Osteoblast (primary cell): Measurements from ENCODE around the gene PAPSS1. TPM values are rescaled to one million over a fixed set of nuclear protein-coding genes. Genes with fewer than 3 reads are reported as not detected.
A peak's percentile ranks its signal among the peaks of the same experiment; 100 is the strongest.

ENCODE experiments used
- DNase-seq: peaks from one replicate; pipeline ENCODE4 v3.0.0; 2011; ENCODE audit warnings: low spot score, mixed read lengths; ENCODE audit not compliant: insufficient read length; ENCODE audit errors: missing footprints
- H2AFZ ChIP-seq: 2 replicates; pipeline ENCODE4 v1.6.0; 2011; ENCODE audit warnings: mild to moderate bottlenecking, low read length
- H3K27ac ChIP-seq: 2 replicates; pipeline ENCODE4 v1.5.1; 2011; ENCODE audit warnings: mild to moderate bottlenecking, low read depth, low read length, moderate library complexity
- H3K27me3 ChIP-seq: 2 replicates; pipeline ENCODE4 v1.6.0; 2012; ENCODE audit warnings: mild to moderate bottlenecking, control low read depth, inconsistent platforms, low read length, moderate library complexity; ENCODE audit not compliant: insufficient read depth
- H3K36me3 ChIP-seq: 2 replicates; pipeline ENCODE4 v1.5.1; 2011; ENCODE audit warnings: mild to moderate bottlenecking, low read length, control low read depth, moderate library complexity; ENCODE audit not compliant: insufficient read depth
- H3K4me1 ChIP-seq: 2 replicates; pipeline ENCODE4 v1.5.1; 2011; ENCODE audit warnings: mild to moderate bottlenecking, low read length, control low read depth, moderate library complexity; ENCODE audit not compliant: insufficient read depth
- H3K4me2 ChIP-seq: 2 replicates; pipeline ENCODE4 v1.6.0; 2011; ENCODE audit warnings: mild to moderate bottlenecking, low read length; ENCODE audit not compliant: insufficient read depth
- H3K4me3 ChIP-seq: fragments of 200-600 bp; sonication (generic); 3 replicates; pipeline ENCODE4 v1.5.1; 2012; ENCODE audit warnings: mild to moderate bottlenecking, low read length, inconsistent platforms; ENCODE audit not compliant: insufficient read depth
- H3K79me2 ChIP-seq: 2 replicates; pipeline ENCODE4 v1.6.0; 2012; ENCODE audit warnings: mild to moderate bottlenecking, low read length, control low read depth, inconsistent platforms; ENCODE audit not compliant: insufficient read depth
- H3K9me3 ChIP-seq: 2 replicates; pipeline ENCODE4 v1.5.1; 2011; ENCODE audit warnings: low read depth, low read length, control low read depth
- H4K20me1 ChIP-seq: 2 replicates; pipeline ENCODE4 v1.6.0; 2012; ENCODE audit warnings: mild to moderate bottlenecking, low read length, control low read depth; ENCODE audit not compliant: insufficient read depth
- CTCF ChIP-seq: IDR thresholded peaks from 2 replicates; pipeline ENCODE4 v1.5.1; 2011; ENCODE audit warnings: mild to moderate bottlenecking, low read depth, low read length, moderate library complexity; ENCODE audit errors: extremely low read depth
- total RNA-seq: library from RNA; depleted of rRNA; stranded (reverse); fragments of >200 nt; gene quantifications from 2 replicates; pipeline ENCODE4 v1.2.3, GENCODE V29; 2012

The PAPSS1 gene
- total RNA-seq, 1 donor, result 123 TPM

- DNase-seq, result no peak
- Histone ChIP-seq H3K36me3 (peaks cover 3% of the 10 kb centered on the region), H3K27ac (no peak overlapping the region)
These were observed 26.9 kb downstream of the PAPSS1 start for GRCh38 chr4:107693132-107693531.

DNA sequence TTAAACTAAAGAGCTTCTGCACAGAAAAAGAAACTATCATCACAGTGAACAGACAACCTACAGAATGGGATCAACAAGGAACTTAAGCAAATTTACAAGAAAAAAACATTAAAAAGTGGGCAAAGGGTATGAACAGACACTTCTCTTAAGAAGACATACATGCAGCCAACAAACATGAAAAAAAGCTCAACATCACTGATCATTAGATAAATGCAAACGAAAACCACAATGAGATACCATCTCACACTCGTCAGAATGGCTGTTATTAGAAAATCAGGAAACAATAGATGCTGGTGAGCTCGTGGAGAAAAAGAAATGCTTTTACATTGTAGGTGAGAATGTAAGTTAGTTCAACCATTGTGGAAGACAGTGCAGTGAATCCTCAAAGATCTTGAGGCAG, 27.8 kb downstream of the PAPSS1 start:
- Histone ChIP-seq H3K27me3 (no peaks in the 10 kb centered on the region), H3K4me3 (no peak overlapping the region), H3K79me2 (peaks cover 50% of the 10 kb centered on the region), H3K4me2 (no peak overlapping the region), H2AFZ (no peak overlapping the region), H3K36me3 (peaks cover 3% of the 10 kb centered on the region), H3K4me1 (peaks cover 13% of the 10 kb centered on the region), H4K20me1 (peaks cover 36% of the 10 kb centered on the region), H3K27ac (no peak overlapping the region), H3K9me3 (no peaks in the 10 kb centered on the region)
- no peak for TF ChIP-seq CTCF
- DNase-seq, result no peak

More at GRCh38 chr4:107693132-107693531, 26.9 kb downstream of the PAPSS1 start:
- Histone ChIP-seq H3K27me3 (no peaks in the 10 kb centered on the region), H3K9me3 (no peaks in the 10 kb centered on the region), H2AFZ (no peak overlapping the region), H3K79me2 (peaks cover 48% of the 10 kb centered on the region), H4K20me1 (peaks cover 31% of the 10 kb centered on the region), H3K4me2 (no peak overlapping the region), H3K4me3 (no peak overlapping the region), H3K4me1 (peaks cover 13% of the 10 kb centered on the region)
- TF ChIP-seq CTCF, result no peak

- peaks cover 8% of the 10 kb centered on the region for H3K36me3 ChIP-seq
- no peaks in the 10 kb centered on the region for H3K27me3 ChIP-seq
- peaks cover 36% of the 10 kb centered on the region for H4K20me1 ChIP-seq
- H3K4me3 ChIP-seq, result no peak overlapping the region
- peaks cover 43% of the 10 kb centered on the region for H3K79me2 ChIP-seq
- no peak overlapping the region for H3K27ac ChIP-seq
- no peak for TF ChIP-seq CTCF
- H2AFZ ChIP-seq, result no peak overlapping the region
- no peaks in the 10 kb centered on the region for H3K9me3 ChIP-seq
- DNase-seq, result no peak
- peaks cover 13% of the 10 kb centered on the region for H3K4me1 ChIP-seq
- no peak overlapping the region for H3K4me2 ChIP-seq
These were observed 28.7 kb downstream of the PAPSS1 start for GRCh38 chr4:107691378-107691777.

DNA sequence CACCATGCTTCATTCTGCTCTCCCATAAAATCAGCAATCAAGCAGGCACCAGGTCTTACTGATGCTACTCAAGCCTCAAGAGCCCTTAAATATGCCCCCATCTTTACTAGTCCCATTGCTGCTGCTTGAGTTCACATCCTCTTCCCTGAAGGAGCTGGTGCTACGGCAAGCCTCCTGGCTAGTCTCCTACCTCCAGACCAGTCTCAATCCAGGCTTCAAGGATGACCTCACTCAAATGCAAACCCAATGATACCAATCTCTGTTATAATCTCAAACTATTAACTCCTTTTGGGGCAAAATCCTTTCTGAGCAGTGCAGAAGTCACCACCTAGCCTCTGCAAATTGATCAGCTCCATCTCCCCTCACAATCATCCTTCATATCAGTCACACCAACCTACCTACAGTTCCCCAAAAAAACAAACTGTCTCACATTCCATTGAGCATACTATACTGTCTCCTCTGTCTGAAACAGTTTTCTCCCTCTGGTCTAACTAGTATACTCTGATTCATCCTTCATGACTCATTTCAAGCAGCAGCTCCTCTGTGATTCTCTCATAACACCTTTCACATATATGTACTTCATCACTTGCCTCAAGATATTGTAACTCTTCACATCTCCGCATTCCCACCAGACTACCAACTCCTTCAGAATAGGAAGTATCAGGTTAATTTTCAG, 30.0 kb downstream of the PAPSS1 start:
- peak overlapping the region; percentile 20 for H3K4me2 ChIP-seq
- peaks cover 42% of the 10 kb centered on the region for H3K79me2 ChIP-seq
- no peaks in the 10 kb centered on the region for H3K27me3 ChIP-seq
- H3K36me3 ChIP-seq, result peaks cover 11% of the 10 kb centered on the region
- H3K4me1 ChIP-seq, result peaks cover 13% of the 10 kb centered on the region
- no peak overlapping the region for H3K4me3 ChIP-seq
- no peak for TF ChIP-seq CTCF
- peak; percentile 84 for DNase-seq
- peaks cover 34% of the 10 kb centered on the region for H4K20me1 ChIP-seq
- no peaks in the 10 kb centered on the region for H3K9me3 ChIP-seq
- H3K27ac ChIP-seq, result peak overlapping the region; percentile 34
- H2AFZ ChIP-seq, result no peak overlapping the region
